Ovary (tissue), 3 donors: ENCODE results near the gene WNT7B.

Experiments
- CTCF ChIP-seq, 3 donors: fragments of 450-650 bp in 2 of 3; fragments of 200-600 bp in 1 of 3; IDR thresholded peaks; one replicate each; pipeline versions ENCODE4 v1.5.1 to v1.8.0; 2016 to 2022; ENCODE audit warnings: antibody characterized with exemption in 3 of 3, mild to moderate bottlenecking in 1 of 3
- EP300 ChIP-seq: sonication (generic); formaldehyde crosslinking; IDR thresholded peaks from one replicate; pipeline ENCODE4 v1.6.1; 2017; ENCODE audit warnings: antibody characterized with exemption
- POLR2A ChIP-seq: fragments of 450-650 bp; IDR thresholded peaks from one replicate; pipeline ENCODE4 v1.6.1; 2017; ENCODE audit warnings: antibody characterized with exemption, mild to moderate bottlenecking, moderate library complexity
- donor health status: DM: no; HTN: no; CAD: no.

GRCh38 chr22:45980761-45981160, 3.8 kb upstream of the WNT7B start:
- TF ChIP-seq CTCF (IDR thresholded peaks at IDR 0.05) = no peak
- no peak for TF ChIP-seq POLR2A
- no peak for TF ChIP-seq EP300
